Measurements from ENCODE around the gene CAMSAP3. TPM values are rescaled to one million over a fixed set of nuclear protein-coding genes. Genes with fewer than 3 reads are reported as not detected.

Gene CAMSAP3
- total RNA-seq, 2 donors from 2014 or later = 1.7 to 2.0 TPM

- DNase-seq (no peak), ATAC-seq (replicated peaks in 1 of 2) (no peak)
- no peaks in the 10 kb centered on the region for H3K27me3 Mint-ChIP-seq (ENCODE audit: low read depth)
- H3K36me3 Mint-ChIP-seq (ENCODE audit: insufficient read depth in 2 of 2) = no peaks in the 10 kb centered on the region
- H3K27ac Mint-ChIP-seq = no peak overlapping the region
- no peak overlapping the region for H3K4me3 Mint-ChIP-seq
- no peaks in the 10 kb centered on the region for H3K9me3 Mint-ChIP-seq
- peaks cover 9% of the 10 kb centered on the region for H3K4me1 Mint-ChIP-seq (ENCODE audit: low read depth)
Observed at GRCh38 chr19:7662657-7663056, 67.0 kb downstream of the CAMSAP3 start.

GRCh38 chr19:7663706-7664105 is 68.0 kb downstream of the CAMSAP3 start:
- no peaks in the 10 kb centered on the region for H3K27me3 Mint-ChIP-seq (ENCODE audit: low read depth)
- no peak overlapping the region for H3K4me3 Mint-ChIP-seq
- H3K36me3 Mint-ChIP-seq (ENCODE audit: insufficient read depth in 2 of 2) = no peaks in the 10 kb centered on the region
- H3K4me1 Mint-ChIP-seq (ENCODE audit: low read depth) = no peaks in the 10 kb centered on the region
- DNase-seq (no peak), ATAC-seq (replicated peaks in 1 of 2) (no peak)
- no peak overlapping the region for H3K27ac Mint-ChIP-seq
- no peaks in the 10 kb centered on the region for H3K9me3 Mint-ChIP-seq

- DNase-seq = no peak
- no peak for ATAC-seq (replicated peaks in 1 of 2)
- Mint-ChIP-seq H3K36me3 (ENCODE audit: insufficient read depth in 2 of 2) (no peaks in the 10 kb centered on the region), H3K27ac (no peak overlapping the region), H3K27me3 (ENCODE audit: low read depth) (peaks cover 11% of the 10 kb centered on the region), H3K4me3 (no peak overlapping the region), H3K9me3 (no peaks in the 10 kb centered on the region), H3K4me1 (ENCODE audit: low read depth) (peaks cover 7% of the 10 kb centered on the region)
Observed at GRCh38 chr19:7665076-7665475, 69.4 kb downstream of the CAMSAP3 start.

Other genes starting within 250 kb of the CAMSAP3 start
- gene ARHGEF18, start 246.9 kb upstream of the CAMSAP3 start, total RNA-seq = 10 to 100 TPM; 32.8 to 42.7 TPM
- gene PEX11G, start 106.8 kb upstream of the CAMSAP3 start, total RNA-seq = 1 to 10 TPM; 1.1 to 3.4 TPM
- gene ZNF358, start 79.8 kb upstream of the CAMSAP3 start, total RNA-seq = 10 to 100 TPM; 13.6 to 14.1 TPM
- gene MCOLN1, start 73.2 kb upstream of the CAMSAP3 start, total RNA-seq = 10 to 100 TPM in 1 of 2 donors, 1 to 10 TPM in 1; 9.5 to 11.8 TPM
- 100 to 1,000 TPM; 102 to 144 TPM for gene PNPLA6, start 60.1 kb upstream of the CAMSAP3 start, total RNA-seq
- gene XAB2, start 33.7 kb downstream of the CAMSAP3 start, total RNA-seq = 10 to 100 TPM; 53.3 to 59.3 TPM
- 10 to 100 TPM; 65.5 to 74.0 TPM for gene PET100, start 33.9 kb downstream of the CAMSAP3 start, total RNA-seq
- gene PCP2, start 37.9 kb downstream of the CAMSAP3 start, total RNA-seq = 1 to 10 TPM; 1.9 to 2.2 TPM
- gene STXBP2, start 41.2 kb downstream of the CAMSAP3 start, total RNA-seq = 100 to 1,000 TPM; 132 TPM
- gene RETN, start 73.2 kb downstream of the CAMSAP3 start, total RNA-seq = not detected
- not detected for gene MCEMP1, start 81.2 kb downstream of the CAMSAP3 start, total RNA-seq
- 10 to 100 TPM; 73.0 to 78.2 TPM for gene TRAPPC5, start 85.0 kb downstream of the CAMSAP3 start, total RNA-seq
- 1 to 10 TPM; 2.3 to 7.7 TPM for gene FCER2, start 106.3 kb downstream of the CAMSAP3 start, total RNA-seq
- gene CLEC4G, start 136.2 kb downstream of the CAMSAP3 start, total RNA-seq = not detected
- gene CD209, start 151.7 kb downstream of the CAMSAP3 start, total RNA-seq = not detected
- not detected for gene CLEC4M, start 167.4 kb downstream of the CAMSAP3 start, total RNA-seq
- 10 to 100 TPM in 1 of 2 donors, 1 to 10 TPM in 1; 7.8 to 10.4 TPM for gene EVI5L, start 234.4 kb downstream of the CAMSAP3 start, total RNA-seq

Measured in activated T-cell treated with anti-CD3 and anti-CD28 coated beads, Interleukin-2, amount 50 U/mL, for 72 hours (primary cell).